DND-41 (cell line): ENCODE measurements around the gene PLK5.
"Not testable (repeated sequence)": the region's sequence is repeated elsewhere in the genome, so short reads cannot be mapped to it uniquely, and the experiment has no call there.

Source experiments
- ATAC-seq: fragments of 200-7000 bp; cut with Tn5 transposase; 3 replicates; pipeline ENCODE4 v1.9.1; 2021; ENCODE audit warnings: low read depth; ENCODE audit not compliant: insufficient read depth
- DNase-seq: peaks from one replicate; pipeline ENCODE4 v3.0.0-alpha.2; 2020
- H2AFZ ChIP-seq: 2 replicates; pipeline ENCODE4 v1.6.0; 2012; ENCODE audit warnings: low read depth, low read length
- H3K27ac ChIP-seq: 2 replicates; pipeline ENCODE4 v1.5.1; 2012; ENCODE audit warnings: low read length, inconsistent platforms
- H3K27me3 ChIP-seq: fragments of 200-600 bp; sonication (generic); 2 replicates; pipeline ENCODE4 v1.6.0; 2012; ENCODE audit warnings: low read length, mild to moderate bottlenecking, inconsistent platforms; ENCODE audit not compliant: insufficient read depth, poor library complexity
- H3K36me3 ChIP-seq: 2 replicates; pipeline ENCODE4 v1.5.1; 2012; ENCODE audit warnings: low read length, inconsistent platforms; ENCODE audit not compliant: insufficient read depth
- H3K4me1 ChIP-seq: 2 replicates; pipeline ENCODE4 v1.5.1; 2012; ENCODE audit warnings: mild to moderate bottlenecking, low read length; ENCODE audit not compliant: insufficient read depth
- H3K4me2 ChIP-seq: 2 replicates; pipeline ENCODE4 v1.6.0; 2012; ENCODE audit warnings: mild to moderate bottlenecking, moderate library complexity, low read length, inconsistent platforms; ENCODE audit not compliant: insufficient read depth
- H3K4me3 ChIP-seq, 2 experiments: fragments of 200-600 bp in 1 of 2; shearing (Covaris generic) in 1 of 2; 2 replicates each; pipeline ENCODE4 v1.5.1; 2012 to 2016; ENCODE audit warnings: inconsistent platforms in 2 of 2, low read length in 2 of 2, mild to moderate bottlenecking in 2 of 2, low read depth in 1 of 2, moderate library complexity in 1 of 2
- H3K79me2 ChIP-seq: 2 replicates; pipeline ENCODE4 v1.6.0; 2012; ENCODE audit warnings: low read length, inconsistent platforms; ENCODE audit not compliant: insufficient read depth
- H3K9ac ChIP-seq: 2 replicates; pipeline ENCODE4 v1.6.0; 2012; ENCODE audit warnings: low read depth, mild to moderate bottlenecking, inconsistent platforms, low read length, moderate library complexity
- H3K9me3 ChIP-seq: 2 replicates; pipeline ENCODE4 v1.5.1; 2012; ENCODE audit warnings: low read length, moderate library complexity, mild to moderate bottlenecking, inconsistent platforms; ENCODE audit not compliant: insufficient read depth, severe bottlenecking
- H4K20me1 ChIP-seq: 2 replicates; pipeline ENCODE4 v1.6.0; 2012; ENCODE audit warnings: low read length; ENCODE audit not compliant: insufficient read depth
- EZH2 ChIP-seq: IDR thresholded peaks from 3 replicates; pipeline ENCODE4 v1.6.1; 2012; ENCODE audit warnings: borderline replicate concordance, low read depth, mild to moderate bottlenecking, moderate library complexity, low read length, inconsistent platforms; ENCODE audit not compliant: severe bottlenecking
- TF ChIP-seq, protein P1 (sequence below): IDR thresholded peaks from 2 replicates; pipeline ENCODE4 v1.5.1; 2012; ENCODE audit warnings: borderline replicate concordance, low read length, moderate library complexity, mild to moderate bottlenecking; ENCODE audit not compliant: poor library complexity, severe bottlenecking; ENCODE audit errors: extremely low read depth

Gene PLK5, protein sequence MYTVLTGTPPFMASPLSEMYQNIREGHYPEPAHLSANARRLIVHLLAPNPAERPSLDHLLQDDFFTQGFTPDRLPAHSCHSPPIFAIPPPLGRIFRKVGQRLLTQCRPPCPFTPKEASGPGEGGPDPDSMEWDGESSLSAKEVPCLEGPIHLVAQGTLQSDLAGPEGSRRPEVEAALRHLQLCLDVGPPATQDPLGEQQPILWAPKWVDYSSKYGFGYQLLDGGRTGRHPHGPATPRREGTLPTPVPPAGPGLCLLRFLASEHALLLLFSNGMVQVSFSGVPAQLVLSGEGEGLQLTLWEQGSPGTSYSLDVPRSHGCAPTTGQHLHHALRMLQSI

DNA sequence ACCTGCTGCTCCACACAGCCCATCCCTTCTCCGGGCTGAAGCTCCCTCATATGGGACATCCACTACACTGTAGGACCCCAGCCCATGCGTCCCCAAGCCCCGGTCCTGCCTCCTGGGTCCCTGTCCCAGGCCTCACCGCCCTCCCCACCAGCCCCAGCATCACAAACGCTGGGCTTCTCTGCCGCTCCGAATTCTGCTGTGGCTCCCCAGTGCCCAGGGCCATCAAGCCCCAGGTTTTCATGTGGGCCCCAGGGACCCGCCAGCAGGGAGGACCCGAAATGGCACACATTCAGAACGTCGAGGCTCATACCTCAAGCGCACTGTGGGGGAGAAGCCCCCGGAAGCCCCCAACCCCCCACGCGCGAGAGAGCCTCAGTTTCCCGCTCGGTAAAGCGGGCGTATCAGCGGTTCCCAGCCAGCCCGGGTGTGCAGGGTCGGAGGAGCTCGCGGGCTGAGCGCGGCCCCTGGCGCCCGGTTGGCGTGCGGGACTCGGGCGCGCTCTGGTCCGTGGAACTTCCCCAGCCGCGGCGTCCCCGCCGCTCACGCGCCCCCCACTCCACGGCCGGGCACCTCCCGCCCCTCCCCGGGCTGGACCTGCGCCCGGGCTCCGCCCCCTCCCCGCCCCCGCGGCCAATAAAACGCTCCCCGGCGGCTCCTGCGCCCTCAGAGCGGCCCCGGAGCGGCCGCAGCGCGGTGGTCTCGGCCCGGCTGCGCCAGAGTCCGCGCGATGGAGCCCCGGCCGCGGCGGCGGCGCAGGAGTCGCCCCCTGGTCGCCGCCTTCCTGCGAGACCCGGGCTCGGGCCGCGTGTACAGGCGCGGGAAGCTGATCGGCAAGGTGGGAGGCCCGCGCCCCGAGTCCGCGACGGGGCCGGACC, at the start of gene PLK5:
TSS of gene PLK5 (plus strand) at position 666 of the 875 bp plus-strand sequence. CDS start 2,920 bp downstream, outside the sequence.
- Histone ChIP-seq H3K9ac (no peak within 1 kb of the TSS), H3K4me2 (no peak within 1 kb of the TSS), H3K4me1 (no peaks in the 10 kb centered on the region), H2AFZ (no peak within 1 kb of the TSS), H3K9me3 (no peaks in the 10 kb centered on the region), H3K36me3 (no peaks in the 10 kb centered on the region), H3K79me2 (no peaks in the 10 kb centered on the region), H3K27ac (no peak within 1 kb of the TSS), H4K20me1 (no peaks in the 10 kb centered on the region), H3K27me3 (no peaks in the 10 kb centered on the region), H3K4me3 (no peak within 1 kb of the TSS)
- no peak for TF ChIP-seq EZH2
- TF ChIP-seq, protein P1, sequence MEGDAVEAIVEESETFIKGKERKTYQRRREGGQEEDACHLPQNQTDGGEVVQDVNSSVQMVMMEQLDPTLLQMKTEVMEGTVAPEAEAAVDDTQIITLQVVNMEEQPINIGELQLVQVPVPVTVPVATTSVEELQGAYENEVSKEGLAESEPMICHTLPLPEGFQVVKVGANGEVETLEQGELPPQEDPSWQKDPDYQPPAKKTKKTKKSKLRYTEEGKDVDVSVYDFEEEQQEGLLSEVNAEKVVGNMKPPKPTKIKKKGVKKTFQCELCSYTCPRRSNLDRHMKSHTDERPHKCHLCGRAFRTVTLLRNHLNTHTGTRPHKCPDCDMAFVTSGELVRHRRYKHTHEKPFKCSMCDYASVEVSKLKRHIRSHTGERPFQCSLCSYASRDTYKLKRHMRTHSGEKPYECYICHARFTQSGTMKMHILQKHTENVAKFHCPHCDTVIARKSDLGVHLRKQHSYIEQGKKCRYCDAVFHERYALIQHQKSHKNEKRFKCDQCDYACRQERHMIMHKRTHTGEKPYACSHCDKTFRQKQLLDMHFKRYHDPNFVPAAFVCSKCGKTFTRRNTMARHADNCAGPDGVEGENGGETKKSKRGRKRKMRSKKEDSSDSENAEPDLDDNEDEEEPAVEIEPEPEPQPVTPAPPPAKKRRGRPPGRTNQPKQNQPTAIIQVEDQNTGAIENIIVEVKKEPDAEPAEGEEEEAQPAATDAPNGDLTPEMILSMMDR, result no peak
- ATAC-seq, result no peak
- DNase-seq, result no peak

DNA sequence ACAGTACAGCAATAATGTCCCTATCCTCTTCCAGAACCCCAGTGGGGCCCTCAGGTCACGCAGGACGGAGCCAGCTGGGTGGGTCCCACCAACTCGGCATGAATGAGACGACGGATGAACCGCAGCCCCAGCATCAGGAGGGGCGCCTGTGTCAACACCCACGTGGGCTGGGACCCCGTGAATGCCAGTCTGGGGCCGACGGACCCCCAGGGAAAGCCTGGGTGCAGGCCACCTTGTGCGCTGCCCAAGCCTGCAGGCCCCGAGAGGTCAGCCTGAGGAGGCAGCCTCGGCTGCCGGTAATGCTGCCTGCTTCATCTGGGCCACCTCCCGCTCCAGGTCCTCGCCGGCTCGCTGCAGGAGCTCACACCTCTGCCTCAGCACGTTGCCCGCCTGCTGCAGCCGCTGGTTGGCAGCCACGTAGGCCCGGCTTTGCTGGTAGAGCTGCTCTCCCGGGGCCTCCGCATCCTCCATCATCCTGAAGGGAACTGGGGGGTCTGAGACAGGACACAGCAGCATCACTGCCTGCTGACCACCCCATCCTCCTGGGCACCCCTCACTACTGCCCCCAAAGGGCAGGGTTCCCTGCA, 49.0 kb upstream of the PLK5 start:
- Histone ChIP-seq H3K27me3 (no peaks in the 10 kb centered on the region), H3K9me3 (no peaks in the 10 kb centered on the region), H3K4me1 (peaks cover 51% of the 10 kb centered on the region), H3K79me2 (peaks cover 45% of the 10 kb centered on the region), H3K4me3 (no peak overlapping the region), H3K4me2 (no peak overlapping the region), H3K9ac (no peak overlapping the region), H4K20me1 (peaks cover 80% of the 10 kb centered on the region), H3K27ac (no peak overlapping the region), H2AFZ (no peak overlapping the region), H3K36me3 (peaks cover 24% of the 10 kb centered on the region)
- no peak for DNase-seq
- ATAC-seq, result no peak
- TF ChIP-seq, protein P1, result no peak
- TF ChIP-seq EZH2, result no peak

DNA sequence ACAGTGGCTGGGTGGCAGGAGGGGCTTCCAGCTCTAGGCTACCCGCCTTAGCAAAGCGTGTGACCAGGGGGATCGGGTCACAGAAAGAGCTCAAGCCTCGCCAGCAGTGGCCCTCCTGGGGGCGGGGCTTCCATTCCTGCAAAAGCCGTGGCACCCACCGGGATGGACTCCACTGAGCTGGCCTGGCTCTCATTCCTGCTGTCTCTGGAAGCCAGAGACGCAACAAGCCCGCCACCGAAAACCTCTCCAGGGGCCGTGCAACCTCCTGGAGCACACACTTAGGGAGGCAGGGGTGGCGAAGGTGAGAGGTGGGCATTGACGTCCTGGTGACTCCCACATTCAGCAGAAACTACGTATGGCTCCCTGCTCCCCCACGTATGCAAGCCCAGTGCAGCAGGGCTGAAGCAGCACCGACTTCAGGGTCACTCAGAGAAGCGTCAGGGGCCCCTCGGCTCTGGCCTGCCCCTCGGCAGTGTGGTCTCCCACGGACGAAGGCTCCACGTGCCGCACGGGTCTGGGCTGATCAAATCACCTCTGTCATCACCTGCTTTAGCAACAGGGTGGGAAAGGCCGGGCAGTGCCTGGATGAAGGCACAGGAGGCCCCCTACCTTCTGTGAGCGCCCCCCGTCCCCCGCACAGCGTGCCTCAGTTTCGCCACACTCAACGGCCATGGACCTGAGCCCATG, 48.0 kb upstream of the PLK5 start:
- H4K20me1 ChIP-seq, result peaks cover 71% of the 10 kb centered on the region
- no peak for ATAC-seq

DNA sequence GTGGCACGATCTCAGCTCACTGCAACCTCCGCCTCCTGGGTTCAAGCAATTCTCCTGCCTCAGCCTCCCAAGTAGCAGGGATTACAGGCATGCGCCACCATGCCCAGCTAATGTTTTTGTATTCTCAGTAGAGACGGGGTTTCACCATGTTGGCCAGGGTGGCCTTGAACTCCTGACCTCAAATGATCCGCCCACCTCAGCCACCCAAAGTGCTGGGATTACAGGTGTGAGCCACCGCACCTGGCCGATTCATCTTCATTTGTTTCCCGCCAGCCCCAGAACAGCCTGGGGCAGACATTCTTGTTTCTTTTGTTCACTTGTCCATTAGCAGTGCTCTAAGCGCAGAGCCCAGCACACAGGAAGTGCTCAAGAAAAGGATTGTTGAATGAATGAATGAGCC, 46.8 kb upstream of the PLK5 start:
- peaks cover 60% of the 10 kb centered on the region for H4K20me1 ChIP-seq
- not testable (repeated sequence) for DNase-seq, H3K27me3 ChIP-seq, ATAC-seq, H3K27ac ChIP-seq, H3K9me3 ChIP-seq, H2AFZ ChIP-seq
- H3K9ac ChIP-seq, result peak overlapping the region; percentile 92; the same call in 1 of the 2 replicates
- peak overlapping the region; percentile 99 for H3K4me2 ChIP-seq
- H3K79me2 ChIP-seq, result peaks cover 45% of the 10 kb centered on the region
- H3K4me3 ChIP-seq, result peak overlapping the region in 1 of 2 experiments; percentile 98; a peak in 1 of 4 replicates
- peaks cover 31% of the 10 kb centered on the region for H3K4me1 ChIP-seq
- peaks cover 24% of the 10 kb centered on the region for H3K36me3 ChIP-seq

More for the DNA sequence above, 48.0 kb upstream of the PLK5 start:
- Histone ChIP-seq H3K27me3 (no peaks in the 10 kb centered on the region), H3K9me3 (no peaks in the 10 kb centered on the region), H3K4me2 (no peak overlapping the region), H3K9ac (no peak overlapping the region), H2AFZ (no peak overlapping the region), H3K4me1 (peaks cover 43% of the 10 kb centered on the region), H3K36me3 (peaks cover 24% of the 10 kb centered on the region), H3K4me3 (no peak overlapping the region), H3K27ac (no peak overlapping the region), H3K79me2 (peaks cover 45% of the 10 kb centered on the region)
- TF ChIP-seq, protein P1, result no peak
- no peak for TF ChIP-seq EZH2
- no peak for DNase-seq
